ENCODE data around the gene MFAP3.

DNA sequence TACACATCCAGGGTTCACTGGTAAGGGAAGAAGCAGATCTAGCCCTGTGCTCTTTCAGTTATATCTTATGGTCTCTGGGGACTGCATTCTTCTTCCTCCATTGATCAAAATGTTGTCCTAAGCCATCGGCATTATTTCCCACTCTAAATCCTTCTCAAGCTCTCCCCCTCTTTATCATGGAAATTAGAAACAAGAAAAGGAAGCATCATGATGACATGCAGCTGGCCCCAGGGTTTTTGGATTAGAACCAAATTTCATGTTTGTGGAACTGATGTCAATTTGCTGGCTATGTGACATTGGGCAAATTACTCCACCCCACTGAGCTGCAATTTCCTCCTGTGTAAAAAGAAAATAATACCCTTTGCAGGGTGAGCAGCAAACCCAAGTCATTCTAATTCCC, 39.5 kb downstream of the MFAP3 start:
- TF ChIP-seq, protein P1, sequence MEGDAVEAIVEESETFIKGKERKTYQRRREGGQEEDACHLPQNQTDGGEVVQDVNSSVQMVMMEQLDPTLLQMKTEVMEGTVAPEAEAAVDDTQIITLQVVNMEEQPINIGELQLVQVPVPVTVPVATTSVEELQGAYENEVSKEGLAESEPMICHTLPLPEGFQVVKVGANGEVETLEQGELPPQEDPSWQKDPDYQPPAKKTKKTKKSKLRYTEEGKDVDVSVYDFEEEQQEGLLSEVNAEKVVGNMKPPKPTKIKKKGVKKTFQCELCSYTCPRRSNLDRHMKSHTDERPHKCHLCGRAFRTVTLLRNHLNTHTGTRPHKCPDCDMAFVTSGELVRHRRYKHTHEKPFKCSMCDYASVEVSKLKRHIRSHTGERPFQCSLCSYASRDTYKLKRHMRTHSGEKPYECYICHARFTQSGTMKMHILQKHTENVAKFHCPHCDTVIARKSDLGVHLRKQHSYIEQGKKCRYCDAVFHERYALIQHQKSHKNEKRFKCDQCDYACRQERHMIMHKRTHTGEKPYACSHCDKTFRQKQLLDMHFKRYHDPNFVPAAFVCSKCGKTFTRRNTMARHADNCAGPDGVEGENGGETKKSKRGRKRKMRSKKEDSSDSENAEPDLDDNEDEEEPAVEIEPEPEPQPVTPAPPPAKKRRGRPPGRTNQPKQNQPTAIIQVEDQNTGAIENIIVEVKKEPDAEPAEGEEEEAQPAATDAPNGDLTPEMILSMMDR (IDR thresholded peaks at IDR 0.05 in 2 of 3, conservative IDR thresholded peaks at IDR 0.05 in 1 of 3; ENCODE audit: control insufficient read depth in 2 of 3, extremely low read depth in 1 of 3, insufficient read depth in 1 of 3, low read depth in 3 of 3, low read length in 3 of 3): no peak
- TF ChIP-seq, protein P2, sequence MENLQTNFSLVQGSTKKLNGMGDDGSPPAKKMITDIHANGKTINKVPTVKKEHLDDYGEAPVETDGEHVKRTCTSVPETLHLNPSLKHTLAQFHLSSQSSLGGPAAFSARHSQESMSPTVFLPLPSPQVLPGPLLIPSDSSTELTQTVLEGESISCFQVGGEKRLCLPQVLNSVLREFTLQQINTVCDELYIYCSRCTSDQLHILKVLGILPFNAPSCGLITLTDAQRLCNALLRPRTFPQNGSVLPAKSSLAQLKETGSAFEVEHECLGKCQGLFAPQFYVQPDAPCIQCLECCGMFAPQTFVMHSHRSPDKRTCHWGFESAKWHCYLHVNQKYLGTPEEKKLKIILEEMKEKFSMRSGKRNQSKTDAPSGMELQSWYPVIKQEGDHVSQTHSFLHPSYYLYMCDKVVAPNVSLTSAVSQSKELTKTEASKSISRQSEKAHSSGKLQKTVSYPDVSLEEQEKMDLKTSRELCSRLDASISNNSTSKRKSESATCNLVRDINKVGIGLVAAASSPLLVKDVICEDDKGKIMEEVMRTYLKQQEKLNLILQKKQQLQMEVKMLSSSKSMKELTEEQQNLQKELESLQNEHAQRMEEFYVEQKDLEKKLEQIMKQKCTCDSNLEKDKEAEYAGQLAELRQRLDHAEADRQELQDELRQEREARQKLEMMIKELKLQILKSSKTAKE (IDR thresholded peaks at IDR 0.05; ENCODE audit: low read depth, poor library complexity, severe bottlenecking): no peak
- no peak for TF ChIP-seq TCF7 (IDR thresholded peaks at IDR 0.05; ENCODE audit: borderline replicate concordance)
- no peak for TF ChIP-seq YBX1 (IDR thresholded peaks at IDR 0.05)
- TF ChIP-seq POLR2AphosphoS5 (IDR thresholded peaks at IDR 0.05; ENCODE audit: low read length): no peak
- TF ChIP-seq CEBPB (IDR thresholded peaks at IDR 0.05; ENCODE audit: borderline replicate concordance in 1 of 2, low read depth in 2 of 2, low read length in 2 of 2): no peak
- no peak for TF ChIP-seq ETV6 (conservative IDR thresholded peaks at IDR 0.05 in 1 of 2, IDR thresholded peaks at IDR 0.05 in 1 of 2; ENCODE audit: borderline replicate concordance in 1 of 2, low read depth in 1 of 2)
- TF ChIP-seq POLR2A (IDR thresholded peaks at IDR 0.05; ENCODE audit: low read depth, low read length): no peak

Measured in GM12878 (cell line).